Suprapubic skin (tissue), 3 donors: ENCODE results near the gene PCDH15.

Experiments
- POLR2A ChIP-seq, 2 donors: fragments of 450-650 bp; IDR thresholded peaks; one replicate each; pipeline ENCODE4 v1.6.1; 2017; ENCODE audit warnings: antibody characterized with exemption in 2 of 2, mild to moderate bottlenecking in 2 of 2, moderate library complexity in 2 of 2
- TF ChIP-seq, protein P1 (sequence below), 2 donors: fragments of 200-600 bp in 1 of 2; fragments of 450-650 bp in 1 of 2; sonication (generic) in 1 of 2; IDR thresholded peaks; one replicate each; pipeline ENCODE4 v1.5.1; 2016 to 2019; ENCODE audit warnings: antibody characterized with exemption in 2 of 2, mild to moderate bottlenecking in 1 of 2, moderate library complexity in 1 of 2

DNA sequence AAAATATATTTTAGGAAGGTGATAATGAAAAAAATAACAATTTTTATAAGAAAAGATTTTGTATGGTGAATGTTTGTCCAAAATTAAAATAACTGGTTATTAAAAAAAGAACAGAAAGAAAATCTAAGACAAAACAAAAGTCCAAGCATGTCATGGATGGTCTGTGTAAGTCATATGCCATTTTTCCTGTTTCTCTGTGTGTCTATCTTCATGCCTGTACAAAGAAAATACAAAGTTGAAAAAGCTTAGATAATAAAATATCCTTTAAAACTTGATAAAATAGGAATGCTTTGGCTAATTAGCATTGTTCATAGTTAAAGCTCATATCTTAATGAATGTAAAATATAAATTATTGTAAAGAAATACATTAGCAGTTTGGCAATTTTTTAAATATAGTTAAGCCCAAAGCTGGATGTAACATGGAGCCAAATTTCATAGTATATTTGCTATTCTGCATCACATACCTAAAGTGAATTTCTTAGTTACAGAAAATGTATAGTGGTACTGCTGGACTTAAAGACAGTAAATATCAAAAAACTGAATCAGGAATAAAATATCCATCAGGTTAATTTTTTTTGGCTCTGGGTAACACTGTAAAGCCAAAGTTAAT lies 661.1 kb downstream of the PCDH15 start:
- TF ChIP-seq, protein P1, sequence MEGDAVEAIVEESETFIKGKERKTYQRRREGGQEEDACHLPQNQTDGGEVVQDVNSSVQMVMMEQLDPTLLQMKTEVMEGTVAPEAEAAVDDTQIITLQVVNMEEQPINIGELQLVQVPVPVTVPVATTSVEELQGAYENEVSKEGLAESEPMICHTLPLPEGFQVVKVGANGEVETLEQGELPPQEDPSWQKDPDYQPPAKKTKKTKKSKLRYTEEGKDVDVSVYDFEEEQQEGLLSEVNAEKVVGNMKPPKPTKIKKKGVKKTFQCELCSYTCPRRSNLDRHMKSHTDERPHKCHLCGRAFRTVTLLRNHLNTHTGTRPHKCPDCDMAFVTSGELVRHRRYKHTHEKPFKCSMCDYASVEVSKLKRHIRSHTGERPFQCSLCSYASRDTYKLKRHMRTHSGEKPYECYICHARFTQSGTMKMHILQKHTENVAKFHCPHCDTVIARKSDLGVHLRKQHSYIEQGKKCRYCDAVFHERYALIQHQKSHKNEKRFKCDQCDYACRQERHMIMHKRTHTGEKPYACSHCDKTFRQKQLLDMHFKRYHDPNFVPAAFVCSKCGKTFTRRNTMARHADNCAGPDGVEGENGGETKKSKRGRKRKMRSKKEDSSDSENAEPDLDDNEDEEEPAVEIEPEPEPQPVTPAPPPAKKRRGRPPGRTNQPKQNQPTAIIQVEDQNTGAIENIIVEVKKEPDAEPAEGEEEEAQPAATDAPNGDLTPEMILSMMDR (IDR thresholded peaks at IDR 0.05): no peak
- TF ChIP-seq POLR2A (IDR thresholded peaks at IDR 0.05): no peak
